Neural progenitor cell (in vitro differentiated cells): ENCODE measurements around the gene HBS1L. TPM values are rescaled to one million over a fixed set of nuclear protein-coding genes. Genes with fewer than 3 reads are reported as not detected.

Source experiments
- DNase-seq: peaks from one replicate; pipeline ENCODE4 v3.0.0-alpha.2; 2016; ENCODE audit warnings: low spot score
- H2AFZ ChIP-seq: fragments of 200-600 bp; sonication (generic); replicated peaks from 2 replicates; pipeline ENCODE4 v1.6.1; 2016; ENCODE audit warnings: antibody characterized with exemption
- H3F3A ChIP-seq: fragments of 200-600 bp; sonication (generic); 2 replicates; pipeline ENCODE4 v1.6.1; 2016; ENCODE audit warnings: antibody characterized with exemption, low read depth
- H3K27ac ChIP-seq: fragments of 200-600 bp; sonication (generic); 2 replicates; pipeline ENCODE4 v1.5.1; 2016; ENCODE audit warnings: mild to moderate bottlenecking
- H3K27me3 ChIP-seq: fragments of 200-600 bp; sonication (generic); 2 replicates; pipeline ENCODE4 v1.6.1; 2016; ENCODE audit warnings: mild to moderate bottlenecking, moderate library complexity
- H3K36me3 ChIP-seq: fragments of 200-600 bp; sonication (generic); 2 replicates; pipeline ENCODE4 v1.5.1; 2016
- H3K4me1 ChIP-seq: fragments of 200-600 bp; sonication (generic); 2 replicates; pipeline ENCODE4 v1.6.1; 2016; ENCODE audit warnings: mixed run types
- H3K4me2 ChIP-seq: fragments of 200-600 bp; sonication (generic); 2 replicates; pipeline ENCODE4 v1.6.1; 2016
- H3K4me3 ChIP-seq: fragments of 200-600 bp; sonication (generic); 2 replicates; pipeline ENCODE4 v1.5.1; 2016
- H3K79me2 ChIP-seq: fragments of 200-600 bp; sonication (generic); 2 replicates; pipeline ENCODE4 v1.6.1; 2016; ENCODE audit warnings: low read depth
- H3K9ac ChIP-seq: fragments of 200-600 bp; sonication (generic); 2 replicates; pipeline ENCODE4 v1.6.1; 2016
- H3K9me3 ChIP-seq: fragments of 200-600 bp; sonication (generic); 2 replicates; pipeline ENCODE4 v1.5.1; 2016; ENCODE audit warnings: low read depth
- H4K20me1 ChIP-seq: fragments of 200-600 bp; sonication (generic); 2 replicates; pipeline ENCODE4 v1.6.1; 2016; ENCODE audit warnings: low read depth
- H3K27ac Mint-ChIP-seq: 3 replicates; pipeline ENCODE4 v1.8.0; 2021; ENCODE audit warnings: mixed read lengths
- H3K27me3 Mint-ChIP-seq: 2 replicates; pipeline ENCODE4 v1.8.0; 2022; ENCODE audit warnings: low read depth, mild to moderate bottlenecking, inconsistent platforms, moderate library complexity, mixed read lengths; ENCODE audit not compliant: insufficient read depth
- H3K36me3 Mint-ChIP-seq: 3 replicates; pipeline ENCODE4 v1.8.0; 2021; ENCODE audit warnings: mixed read lengths
- H3K4me1 Mint-ChIP-seq: 3 replicates; pipeline ENCODE4 v1.8.0; 2021; ENCODE audit warnings: mixed read lengths
- H3K4me3 Mint-ChIP-seq: 3 replicates; pipeline ENCODE4 v1.8.0; 2021; ENCODE audit warnings: mild to moderate bottlenecking, moderate library complexity, mixed read lengths
- H3K9me3 Mint-ChIP-seq: 3 replicates; pipeline ENCODE4 v1.8.0; 2020; ENCODE audit warnings: mixed read lengths
- CTCF ChIP-seq: fragments of 200-600 bp; sonication (generic); IDR thresholded peaks from 2 replicates; pipeline ENCODE4 v1.5.1; 2017; ENCODE audit warnings: antibody characterized with exemption, mild to moderate bottlenecking
- EZH2 ChIP-seq: fragments of 200-600 bp; sonication (generic); IDR thresholded peaks from 2 replicates; pipeline ENCODE4 v1.6.1; 2017; ENCODE audit warnings: antibody characterized with exemption, mild to moderate bottlenecking, moderate library complexity
- EZH2phosphoT487 ChIP-seq: fragments of 200-600 bp; sonication (generic); IDR thresholded peaks from 2 replicates; pipeline ENCODE4 v1.6.1; 2017; ENCODE audit warnings: antibody characterized with exemption
- total RNA-seq: library from RNA; depleted of rRNA; stranded (reverse); fragments of >200 nt; gene quantifications from 2 replicates; pipeline ENCODE4 v1.2.3, GENCODE V29; 2015; ENCODE audit warnings: low replicate concordance

Gene HBS1L
- total RNA-seq, 1 donor from 2014 or later, result 215 TPM

GRCh38 chr6:134956676-134957075 lies 97.9 kb downstream of the HBS1L start:
- H3K9ac ChIP-seq, result no peak overlapping the region
- peaks cover 13% of the 10 kb centered on the region for H3K9me3 Mint-ChIP-seq
- H3K4me2 ChIP-seq, result no peak overlapping the region
- no peak overlapping the region for H3K4me3 Mint-ChIP-seq
- no peaks in the 10 kb centered on the region for H4K20me1 ChIP-seq
- H3K4me1 Mint-ChIP-seq, result no peaks in the 10 kb centered on the region
- peaks cover 25% of the 10 kb centered on the region for H3K36me3 Mint-ChIP-seq
- no peaks in the 10 kb centered on the region for H3K27me3 ChIP-seq
- H3F3A ChIP-seq, result no peaks in the 10 kb centered on the region
- no peak overlapping the region for H2AFZ ChIP-seq
- H3K9me3 ChIP-seq, result no peaks in the 10 kb centered on the region
- H3K27me3 Mint-ChIP-seq, result no peaks in the 10 kb centered on the region
- H3K4me1 ChIP-seq, result no peaks in the 10 kb centered on the region
- H3K36me3 ChIP-seq, result peaks cover 11% of the 10 kb centered on the region
- H3K4me3 ChIP-seq, result no peak overlapping the region
- TF ChIP-seq CTCF (no peak), EZH2phosphoT487 (no peak), EZH2 (no peak)
- no peak overlapping the region for H3K27ac ChIP-seq
- no peaks in the 10 kb centered on the region for H3K79me2 ChIP-seq
- H3K27ac Mint-ChIP-seq, result no peak overlapping the region
- no peak for DNase-seq

- Mint-ChIP-seq H3K27ac (no peak overlapping the region), H3K36me3 (peaks cover 20% of the 10 kb centered on the region), H3K4me3 (no peak overlapping the region), H3K9me3 (peaks cover 13% of the 10 kb centered on the region), H3K27me3 (no peaks in the 10 kb centered on the region), H3K4me1 (no peaks in the 10 kb centered on the region)
- TF ChIP-seq EZH2phosphoT487 (no peak), CTCF (no peak)
- no peak overlapping the region for H3K4me3 ChIP-seq
- no peaks in the 10 kb centered on the region for H3K9me3 ChIP-seq
- no peaks in the 10 kb centered on the region for H4K20me1 ChIP-seq
- no peaks in the 10 kb centered on the region for H3K27me3 ChIP-seq
- no peak overlapping the region for H3K4me2 ChIP-seq
- no peak overlapping the region for H2AFZ ChIP-seq
- no peaks in the 10 kb centered on the region for H3K4me1 ChIP-seq
- H3K36me3 ChIP-seq, result peaks cover 7% of the 10 kb centered on the region
- H3K27ac ChIP-seq, result no peak overlapping the region
- no peak for DNase-seq
- H3F3A ChIP-seq, result no peaks in the 10 kb centered on the region
- H3K9ac ChIP-seq, result no peak overlapping the region
- H3K79me2 ChIP-seq, result no peaks in the 10 kb centered on the region
Measured at GRCh38 chr6:134956032-134956431, 98.6 kb downstream of the HBS1L start.

GRCh38 chr6:134954272-134955000 lies 100.2 kb downstream of the HBS1L start:
- H3K4me3 ChIP-seq, result no peak overlapping the region
- no peaks in the 10 kb centered on the region for H3K27me3 Mint-ChIP-seq
- H3K36me3 Mint-ChIP-seq, result peaks cover 9% of the 10 kb centered on the region
- H3K9me3 Mint-ChIP-seq, result peaks cover 9% of the 10 kb centered on the region
- H3K4me1 Mint-ChIP-seq, result no peaks in the 10 kb centered on the region
- no peaks in the 10 kb centered on the region for H3K4me1 ChIP-seq
- H3K27ac ChIP-seq, result no peak overlapping the region
- no peaks in the 10 kb centered on the region for H3K36me3 ChIP-seq
- no peak overlapping the region for H3K9ac ChIP-seq
- H3K79me2 ChIP-seq, result no peaks in the 10 kb centered on the region
- H3K9me3 ChIP-seq, result no peaks in the 10 kb centered on the region
- no peaks in the 10 kb centered on the region for H4K20me1 ChIP-seq
- TF ChIP-seq EZH2 (no peak), EZH2phosphoT487 (no peak), CTCF (no peak)
- DNase-seq, result no peak
- H3K27ac Mint-ChIP-seq, result no peak overlapping the region
- no peak overlapping the region for H2AFZ ChIP-seq
- no peaks in the 10 kb centered on the region for H3K27me3 ChIP-seq
- no peak overlapping the region for H3K4me3 Mint-ChIP-seq
- no peak overlapping the region for H3K4me2 ChIP-seq
- H3F3A ChIP-seq, result no peaks in the 10 kb centered on the region
